Osteocyte (in vitro differentiated cells): ENCODE data around the gene WASHC3. TPM values are rescaled to one million over a fixed set of nuclear protein-coding genes. Genes with fewer than 3 reads are reported as not detected.

ENCODE experiments used
- DNase-seq: peaks from one replicate; pipeline ENCODE4 v3.0.0; 2021; ENCODE audit warnings: mixed read lengths; ENCODE audit not compliant: unreplicated experiment; ENCODE audit errors: extremely low spot score
- H3K27ac Mint-ChIP-seq: one replicate; pipeline ENCODE4 v1.8.0; 2021; ENCODE audit warnings: mild to moderate bottlenecking, mixed read lengths; ENCODE audit not compliant: unreplicated experiment
- H3K27me3 Mint-ChIP-seq: one replicate; pipeline ENCODE4 v1.8.0; 2021; ENCODE audit warnings: mixed read lengths; ENCODE audit not compliant: unreplicated experiment
- H3K36me3 Mint-ChIP-seq: one replicate; pipeline ENCODE4 v1.8.0; 2021; ENCODE audit warnings: mixed read lengths; ENCODE audit not compliant: unreplicated experiment
- H3K4me1 Mint-ChIP-seq: one replicate; pipeline ENCODE4 v1.8.0; 2021; ENCODE audit warnings: mixed read lengths; ENCODE audit not compliant: unreplicated experiment
- H3K4me3 Mint-ChIP-seq: one replicate; pipeline ENCODE4 v1.8.0; 2021; ENCODE audit warnings: mild to moderate bottlenecking, moderate library complexity, mixed read lengths; ENCODE audit not compliant: unreplicated experiment
- H3K9me3 Mint-ChIP-seq: one replicate; pipeline ENCODE4 v1.8.0; 2021; ENCODE audit warnings: mixed read lengths; ENCODE audit not compliant: unreplicated experiment
- long read RNA-seq: library from polyadenylated mRNA; unstranded; transcript quantifications from one replicate; pipeline ENCODE4 v2.0.0, GENCODE V29; 2021
- total RNA-seq: library from RNA; stranded (reverse); gene quantifications from 2 replicates; pipeline ENCODE4 v1.2.1, GENCODE V29; 2021
- TF ChIP-seq, protein P1 (sequence below): fragments of 200-600 bp; sonication (generic); IDR thresholded peaks from 2 replicates; pipeline ENCODE4 v1.5.0; 2021; ENCODE audit warnings: antibody characterized with exemption, mild to moderate bottlenecking, moderate library complexity

The WASHC3 gene, protein sequence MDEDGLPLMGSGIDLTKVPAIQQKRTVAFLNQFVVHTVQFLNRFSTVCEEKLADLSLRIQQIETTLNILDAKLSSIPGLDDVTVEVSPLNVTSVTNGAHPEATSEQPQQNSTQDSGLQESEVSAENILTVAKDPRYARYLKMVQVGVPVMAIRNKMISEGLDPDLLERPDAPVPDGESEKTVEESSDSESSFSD
- total RNA-seq = 31.2 and 34.4 TPM in 2 replicates
- long read RNA-seq, transcript WASHC3-201 (7 exons, 916 nt) = major isoform, 30 of 39 reads
- long read RNA-seq, partial matches to known transcripts = 0 of 39 reads
- long read RNA-seq, other reads (novel, unspliced or antisense) = 4 of 39 reads

DNA sequence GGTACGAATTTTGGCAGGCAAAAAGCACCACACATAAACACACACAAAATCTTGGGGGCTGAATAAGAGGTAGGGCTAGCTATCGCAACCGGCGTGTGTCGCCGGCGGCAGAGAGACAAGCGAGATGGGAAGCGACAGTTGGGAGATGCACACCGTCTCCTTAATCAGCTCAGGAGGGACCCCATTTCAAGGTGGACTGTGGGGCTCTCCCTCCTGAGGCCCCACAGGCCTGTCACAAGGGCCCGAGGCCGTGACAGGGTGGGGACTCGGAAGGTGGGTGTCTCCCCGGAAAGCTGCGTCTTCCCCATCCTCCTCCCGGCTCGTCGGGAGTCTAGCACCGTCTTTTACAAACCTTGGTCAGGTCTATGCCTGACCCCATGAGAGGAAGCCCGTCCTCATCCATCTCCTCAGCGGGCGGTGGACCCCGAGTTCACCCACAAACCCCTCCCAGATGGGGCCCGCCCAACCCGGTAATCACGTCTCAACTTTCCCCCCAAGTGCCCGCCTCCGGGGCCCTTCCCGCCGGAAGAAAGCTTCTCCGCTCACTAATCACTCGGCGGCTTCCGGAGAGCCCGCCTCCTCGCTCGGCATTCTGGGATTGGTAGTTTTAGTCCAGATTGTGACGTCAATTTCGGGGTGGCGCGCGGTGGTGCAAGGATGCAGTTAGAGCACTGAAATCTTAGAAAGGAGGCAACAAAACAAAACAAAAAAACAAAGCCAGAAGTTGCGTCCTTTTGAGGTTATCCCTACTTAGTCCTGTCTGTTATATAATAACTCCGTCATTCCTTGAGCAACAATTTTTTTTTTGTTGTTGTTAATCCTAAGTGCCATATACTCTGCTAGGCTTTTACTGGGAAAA lies at the start of gene WASHC3:
WASHC3 (minus strand) TSS at position 432 of the 859 bp plus-strand sequence; CDS start at position 403, 29 bp downstream.
- peaks cover 2% of the 10 kb centered on the region for H3K27me3 Mint-ChIP-seq

DNA sequence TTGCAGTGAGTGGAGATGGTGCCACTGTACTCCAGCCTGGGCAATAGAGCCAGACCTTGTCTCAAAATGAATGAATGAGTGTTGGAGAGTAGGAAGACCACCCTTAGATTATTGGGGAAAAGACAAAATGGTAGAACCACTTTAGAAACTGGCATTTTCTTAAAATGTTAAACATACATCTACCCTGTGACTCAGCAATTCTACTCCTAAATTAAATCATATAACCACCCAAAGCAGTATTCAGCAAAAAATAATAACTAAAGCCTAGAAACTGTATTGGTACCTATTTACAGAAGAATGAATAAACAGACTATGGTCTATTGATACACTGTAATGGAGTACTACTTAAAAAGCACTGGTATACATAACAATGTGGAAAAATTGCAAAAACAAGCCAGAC lies 49.0 kb upstream of the WASHC3 start:
- Mint-ChIP-seq H3K4me3 (no peak overlapping the region), H3K27me3 (no peaks in the 10 kb centered on the region), H3K4me1 (no peaks in the 10 kb centered on the region), H3K36me3 (peaks cover 51% of the 10 kb centered on the region), H3K27ac (no peak overlapping the region), H3K9me3 (no peaks in the 10 kb centered on the region)
- TF ChIP-seq, protein P1, sequence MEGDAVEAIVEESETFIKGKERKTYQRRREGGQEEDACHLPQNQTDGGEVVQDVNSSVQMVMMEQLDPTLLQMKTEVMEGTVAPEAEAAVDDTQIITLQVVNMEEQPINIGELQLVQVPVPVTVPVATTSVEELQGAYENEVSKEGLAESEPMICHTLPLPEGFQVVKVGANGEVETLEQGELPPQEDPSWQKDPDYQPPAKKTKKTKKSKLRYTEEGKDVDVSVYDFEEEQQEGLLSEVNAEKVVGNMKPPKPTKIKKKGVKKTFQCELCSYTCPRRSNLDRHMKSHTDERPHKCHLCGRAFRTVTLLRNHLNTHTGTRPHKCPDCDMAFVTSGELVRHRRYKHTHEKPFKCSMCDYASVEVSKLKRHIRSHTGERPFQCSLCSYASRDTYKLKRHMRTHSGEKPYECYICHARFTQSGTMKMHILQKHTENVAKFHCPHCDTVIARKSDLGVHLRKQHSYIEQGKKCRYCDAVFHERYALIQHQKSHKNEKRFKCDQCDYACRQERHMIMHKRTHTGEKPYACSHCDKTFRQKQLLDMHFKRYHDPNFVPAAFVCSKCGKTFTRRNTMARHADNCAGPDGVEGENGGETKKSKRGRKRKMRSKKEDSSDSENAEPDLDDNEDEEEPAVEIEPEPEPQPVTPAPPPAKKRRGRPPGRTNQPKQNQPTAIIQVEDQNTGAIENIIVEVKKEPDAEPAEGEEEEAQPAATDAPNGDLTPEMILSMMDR = no peak
- DNase-seq = no peak

More for the DNA sequence above, at the start of gene WASHC3:
- peaks cover 14% of the 10 kb centered on the region for H3K36me3 Mint-ChIP-seq
- H3K9me3 Mint-ChIP-seq = no peaks in the 10 kb centered on the region
- H3K4me3 Mint-ChIP-seq = peak within 1 kb of the TSS; percentile 98
- H3K27ac Mint-ChIP-seq = peak within 1 kb of the TSS; percentile 97
- TF ChIP-seq, protein P1 = no peak
- DNase-seq = peak; percentile 95
- peaks cover 8% of the 10 kb centered on the region for H3K4me1 Mint-ChIP-seq

DNA sequence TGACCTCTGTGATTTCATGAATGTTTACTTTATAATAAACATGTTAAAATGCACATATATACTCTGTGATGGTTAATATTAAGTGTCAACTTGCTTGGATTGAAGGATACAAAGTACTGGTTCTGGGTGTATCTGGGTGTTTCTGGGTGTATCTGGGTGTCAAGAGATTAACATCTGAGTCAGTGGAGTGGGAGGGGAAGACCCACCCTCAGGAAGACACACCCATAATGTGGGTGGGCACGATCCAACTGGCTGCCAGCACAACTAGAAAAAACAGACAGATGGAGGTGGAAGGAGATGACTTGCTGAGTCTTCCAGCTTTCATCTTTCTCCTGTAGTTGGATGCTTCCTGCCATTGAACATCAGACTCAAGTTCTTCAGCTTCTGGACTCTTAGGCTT lies 46.2 kb upstream of the WASHC3 start:
- Mint-ChIP-seq H3K27ac (no peak overlapping the region), H3K27me3 (no peaks in the 10 kb centered on the region), H3K4me3 (no peak overlapping the region), H3K4me1 (no peaks in the 10 kb centered on the region), H3K36me3 (peaks cover 71% of the 10 kb centered on the region), H3K9me3 (peaks cover 7% of the 10 kb centered on the region)
- no peak for DNase-seq
- TF ChIP-seq, protein P1 = no peak

DNA sequence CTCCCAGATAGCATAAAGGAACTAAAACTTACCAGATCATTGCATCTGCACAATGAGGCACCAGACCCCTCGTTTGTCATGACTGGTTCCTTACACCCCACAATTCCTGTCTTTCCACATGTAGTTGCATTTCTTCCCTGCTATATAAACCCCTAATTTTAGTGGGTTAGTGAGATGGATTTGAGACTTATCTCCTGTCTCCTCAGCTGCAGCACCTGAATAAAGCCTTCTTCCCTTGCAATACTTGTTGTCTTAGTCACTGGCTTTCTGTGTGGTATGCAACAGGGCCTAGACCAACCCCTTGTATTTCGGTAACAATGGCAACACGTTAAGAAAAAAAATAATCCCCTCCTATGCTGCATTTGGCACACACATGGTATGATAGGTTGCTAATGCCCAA lies 45.1 kb upstream of the WASHC3 start:
- H3K27ac Mint-ChIP-seq = no peak overlapping the region
- TF ChIP-seq, protein P1 = no peak
- H3K36me3 Mint-ChIP-seq = peaks cover 77% of the 10 kb centered on the region
- peaks cover 7% of the 10 kb centered on the region for H3K9me3 Mint-ChIP-seq
- no peak for DNase-seq
- H3K27me3 Mint-ChIP-seq = no peaks in the 10 kb centered on the region
- no peaks in the 10 kb centered on the region for H3K4me1 Mint-ChIP-seq
- H3K4me3 Mint-ChIP-seq = no peak overlapping the region

DNA sequence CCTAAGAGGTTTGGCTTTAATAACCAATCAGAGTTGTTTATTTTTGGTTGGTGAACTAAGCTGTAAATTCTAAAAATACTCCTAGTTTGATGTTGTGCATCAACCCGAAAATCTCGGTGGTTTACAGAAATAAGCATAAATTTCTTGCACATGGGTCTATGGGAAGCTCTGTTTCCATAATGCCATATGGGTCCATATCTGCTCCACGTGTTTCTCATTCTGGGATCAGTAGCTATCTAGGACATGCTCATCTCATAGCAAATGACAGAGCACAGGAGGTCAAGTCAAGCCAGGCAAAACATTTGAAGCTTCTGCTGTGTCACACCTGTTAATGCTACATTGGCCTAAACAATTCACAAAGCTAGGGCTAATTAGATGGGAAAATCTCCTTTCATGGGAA lies 35.1 kb upstream of the WASHC3 start:
- H3K27me3 Mint-ChIP-seq = no peaks in the 10 kb centered on the region
- H3K4me3 Mint-ChIP-seq = no peak overlapping the region
- peaks cover 12% of the 10 kb centered on the region for H3K36me3 Mint-ChIP-seq
- H3K9me3 Mint-ChIP-seq = no peaks in the 10 kb centered on the region
- H3K27ac Mint-ChIP-seq = no peak overlapping the region
- TF ChIP-seq, protein P1 = no peak
- DNase-seq = no peak
- H3K4me1 Mint-ChIP-seq = peaks cover 17% of the 10 kb centered on the region
